ENCODE data around the gene IKZF2. TPM values are rescaled to one million over a fixed set of nuclear protein-coding genes. Genes with fewer than 3 reads are reported as not detected.

Gene IKZF2
- total and polyA plus RNA-seq, 9 of the 15 experiments (the other 6 are each of a cell fraction or from before 2014, with no cell fraction given) = 0.04 to 0.54 (median 0.22) TPM

DNA sequence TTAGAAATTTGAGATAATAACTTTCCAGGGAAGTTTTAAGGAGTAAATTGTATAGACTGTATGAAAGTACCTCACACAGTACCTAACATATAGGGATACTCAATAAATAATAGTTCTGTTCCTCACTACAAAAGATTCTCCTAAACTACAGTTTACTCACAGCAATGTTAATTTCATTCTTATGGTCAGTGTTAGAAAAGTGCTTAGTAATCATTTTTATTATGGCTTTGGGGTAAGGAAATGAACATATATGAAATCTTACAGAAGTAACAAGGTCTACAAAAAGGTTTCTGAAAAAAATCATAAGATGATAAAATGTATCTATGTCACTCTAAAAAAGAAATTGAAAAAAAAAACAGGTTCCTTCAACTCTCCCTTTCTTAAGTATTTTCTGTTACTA, 67.2 kb downstream of the IKZF2 start (continued):
- TF ChIP-seq PRMT5 (CRISPR knock-in tag; IDR thresholded peaks at IDR 0.05) (no peak), FOXJ3 (CRISPR knock-in tag; IDR thresholded peaks at IDR 0.05) (no peak), OTX1 (CRISPR knock-in tag; IDR thresholded peaks at IDR 0.05) (no peak)

GRCh38 chr2:213080969-213081617, 70.3 kb downstream of the IKZF2 start:
- intact Hi-C loops (cut with micrococcal nuclease) (no loop called here), in situ Hi-C loops (cut with MboI) (no loop called here)
- no peak for FAIRE-seq
- TF ChIP-seq, protein P1, sequence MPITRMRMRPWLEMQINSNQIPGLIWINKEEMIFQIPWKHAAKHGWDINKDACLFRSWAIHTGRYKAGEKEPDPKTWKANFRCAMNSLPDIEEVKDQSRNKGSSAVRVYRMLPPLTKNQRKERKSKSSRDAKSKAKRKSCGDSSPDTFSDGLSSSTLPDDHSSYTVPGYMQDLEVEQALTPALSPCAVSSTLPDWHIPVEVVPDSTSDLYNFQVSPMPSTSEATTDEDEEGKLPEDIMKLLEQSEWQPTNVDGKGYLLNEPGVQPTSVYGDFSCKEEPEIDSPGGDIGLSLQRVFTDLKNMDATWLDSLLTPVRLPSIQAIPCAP (CRISPR knock-in tag; IDR thresholded peaks at IDR 0.05; ENCODE audit: borderline replicate concordance) = no peak
- TF ChIP-seq TRIM28 (IDR thresholded peaks at IDR 0.05) = no peak
- TF ChIP-seq, protein P2, sequence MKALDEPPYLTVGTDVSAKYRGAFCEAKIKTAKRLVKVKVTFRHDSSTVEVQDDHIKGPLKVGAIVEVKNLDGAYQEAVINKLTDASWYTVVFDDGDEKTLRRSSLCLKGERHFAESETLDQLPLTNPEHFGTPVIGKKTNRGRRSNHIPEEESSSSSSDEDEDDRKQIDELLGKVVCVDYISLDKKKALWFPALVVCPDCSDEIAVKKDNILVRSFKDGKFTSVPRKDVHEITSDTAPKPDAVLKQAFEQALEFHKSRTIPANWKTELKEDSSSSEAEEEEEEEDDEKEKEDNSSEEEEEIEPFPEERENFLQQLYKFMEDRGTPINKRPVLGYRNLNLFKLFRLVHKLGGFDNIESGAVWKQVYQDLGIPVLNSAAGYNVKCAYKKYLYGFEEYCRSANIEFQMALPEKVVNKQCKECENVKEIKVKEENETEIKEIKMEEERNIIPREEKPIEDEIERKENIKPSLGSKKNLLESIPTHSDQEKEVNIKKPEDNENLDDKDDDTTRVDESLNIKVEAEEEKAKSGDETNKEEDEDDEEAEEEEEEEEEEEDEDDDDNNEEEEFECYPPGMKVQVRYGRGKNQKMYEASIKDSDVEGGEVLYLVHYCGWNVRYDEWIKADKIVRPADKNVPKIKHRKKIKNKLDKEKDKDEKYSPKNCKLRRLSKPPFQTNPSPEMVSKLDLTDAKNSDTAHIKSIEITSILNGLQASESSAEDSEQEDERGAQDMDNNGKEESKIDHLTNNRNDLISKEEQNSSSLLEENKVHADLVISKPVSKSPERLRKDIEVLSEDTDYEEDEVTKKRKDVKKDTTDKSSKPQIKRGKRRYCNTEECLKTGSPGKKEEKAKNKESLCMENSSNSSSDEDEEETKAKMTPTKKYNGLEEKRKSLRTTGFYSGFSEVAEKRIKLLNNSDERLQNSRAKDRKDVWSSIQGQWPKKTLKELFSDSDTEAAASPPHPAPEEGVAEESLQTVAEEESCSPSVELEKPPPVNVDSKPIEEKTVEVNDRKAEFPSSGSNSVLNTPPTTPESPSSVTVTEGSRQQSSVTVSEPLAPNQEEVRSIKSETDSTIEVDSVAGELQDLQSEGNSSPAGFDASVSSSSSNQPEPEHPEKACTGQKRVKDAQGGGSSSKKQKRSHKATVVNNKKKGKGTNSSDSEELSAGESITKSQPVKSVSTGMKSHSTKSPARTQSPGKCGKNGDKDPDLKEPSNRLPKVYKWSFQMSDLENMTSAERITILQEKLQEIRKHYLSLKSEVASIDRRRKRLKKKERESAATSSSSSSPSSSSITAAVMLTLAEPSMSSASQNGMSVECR (CRISPR knock-in tag; IDR thresholded peaks at IDR 0.05) = no peak
- TF ChIP-seq SMC3 (conservative IDR thresholded peaks at IDR 0.05; ENCODE audit: insufficient read depth, low read depth, low read length) = no peak
- no peak for TF ChIP-seq NFRKB (IDR thresholded peaks at IDR 0.05; ENCODE audit: low read depth)
- no peak for TF ChIP-seq FOSL1 (tag; conservative IDR thresholded peaks at IDR 0.05)
- no peak for TF ChIP-seq ZNF133 (CRISPR knock-in tag; IDR thresholded peaks at IDR 0.05)
- no peak for TF ChIP-seq ZBTB9 (CRISPR knock-in tag; IDR thresholded peaks at IDR 0.05)
- no peak for TF ChIP-seq SFPQ (IDR thresholded peaks at IDR 0.05; ENCODE audit: low read depth, low read length)
- TF ChIP-seq BDP1 (IDR thresholded peaks at IDR 0.05; ENCODE audit: insufficient read depth, insufficient read length) = no peak
- Histone ChIP-seq H3K36me3 (ENCODE audit: control insufficient read depth, insufficient read depth, low read length) (no peaks in the 10 kb centered on the region), H2AFZ (ENCODE audit: low read depth, low read length) (no peak overlapping the region), H3K9me1 (ENCODE audit: control insufficient read depth, insufficient read depth, low read length) (no peaks in the 10 kb centered on the region), H3K4me3 (no peak overlapping the region), H3K9me3 (replicated peaks; ENCODE audit: control insufficient read depth, insufficient read depth, low read depth, low read length) (no peaks in the 10 kb centered on the region), H4K20me1 (replicated peaks; ENCODE audit: control insufficient read depth, insufficient read depth, low read length) (no peaks in the 10 kb centered on the region), H3K27me3 (ENCODE audit: control insufficient read depth in 2 of 2, insufficient read depth in 2 of 2, low read length in 2 of 2) (no peaks in the 10 kb centered on the region), H3K27ac (ENCODE audit: extremely low read depth, low read depth, low read length) (no peak overlapping the region), H3K4me2 (ENCODE audit: insufficient read depth, low read length) (no peak overlapping the region), H3K4me1 (replicated peaks in 1 of 2; ENCODE audit: control insufficient read depth in 2 of 2, insufficient read depth in 2 of 2, low read length in 2 of 2) (no peaks in the 10 kb centered on the region), H3K79me2 (ENCODE audit: control insufficient read depth, insufficient read depth, low read length) (no peaks in the 10 kb centered on the region), H3K9ac (ENCODE audit: insufficient read depth in 1 of 2, low read depth in 2 of 2, low read length in 2 of 2) (no peak overlapping the region)
- BruUV-seq (replicated peaks) = no TSS peak
- CTCF ChIA-PET (ENCODE audit: low intra/inter-chr PET ratio) = no interaction called here
- DNase-seq (ENCODE audit: extremely low read depth in 1 of 4, low spot score in 3 of 4) = no peak
- no peak for ATAC-seq
- POLR2A ChIA-PET = no interaction called here
